Mononuclear cell (primary cell): ENCODE data around the gene ADAMTS13. TPM values are rescaled to one million over a fixed set of nuclear protein-coding genes. Genes with fewer than 3 reads are reported as not detected.

ENCODE experiments used
- H3K27me3 ChIP-seq: 2 replicates; pipeline ENCODE4 v1.6.0; 2011; ENCODE audit warnings: low read length, control low read depth; ENCODE audit not compliant: insufficient read depth
- H3K4me1 ChIP-seq: 2 replicates; pipeline ENCODE4 v1.5.1; 2011; ENCODE audit warnings: mild to moderate bottlenecking, low read length, control low read depth; ENCODE audit not compliant: insufficient read depth
- H3K4me3 ChIP-seq: 2 replicates; pipeline ENCODE4 v1.5.1; 2011; ENCODE audit warnings: mild to moderate bottlenecking, low read length, moderate library complexity
- H3K9me3 ChIP-seq: 2 replicates; pipeline ENCODE4 v1.5.1; 2011; ENCODE audit warnings: low read depth, mild to moderate bottlenecking, control low read depth, low read length
- total RNA-seq: library from RNA; depleted of rRNA; stranded (reverse); fragments of >200 nt; gene quantifications from one replicate; pipeline ENCODE4 v1.2.3, GENCODE V29; 2012

The ADAMTS13 gene
- total RNA-seq, 1 donor, result 0.42 TPM

DNA sequence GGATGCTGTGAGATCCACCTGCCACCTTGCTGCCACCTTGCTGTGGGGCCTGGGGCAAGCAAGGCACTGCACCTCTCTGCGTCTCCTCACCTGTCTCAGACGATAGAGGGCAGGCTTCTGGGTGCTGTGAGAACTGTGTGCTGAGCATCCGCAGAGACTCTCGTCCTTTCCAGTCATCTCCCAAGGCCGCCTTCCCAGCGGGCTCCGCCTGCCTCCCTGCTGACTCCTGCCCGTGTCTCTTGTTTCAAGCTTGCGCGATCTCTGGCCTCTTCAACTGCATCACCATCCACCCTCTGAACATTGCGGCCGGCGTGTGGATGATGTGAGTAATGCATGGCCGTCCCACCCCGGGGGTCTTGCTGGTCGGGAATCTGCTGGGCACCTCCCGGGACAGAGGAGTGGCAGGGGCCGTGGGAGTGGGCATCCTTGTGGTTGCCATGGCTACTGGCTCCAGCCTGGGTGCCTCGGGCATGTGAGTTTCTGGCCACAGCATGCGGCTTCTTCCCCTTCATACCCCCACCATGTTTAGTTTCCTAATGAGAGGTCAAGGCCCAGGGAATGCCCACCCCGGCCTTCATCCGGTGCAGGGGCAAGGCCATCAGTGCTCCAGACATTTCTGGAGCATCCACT, 41.2 kb downstream of the ADAMTS13 start:
- Histone ChIP-seq H3K9me3 (no peaks in the 10 kb centered on the region), H3K4me3 (no peak overlapping the region), H3K27me3 (no peaks in the 10 kb centered on the region), H3K4me1 (peaks cover 16% of the 10 kb centered on the region)

DNA sequence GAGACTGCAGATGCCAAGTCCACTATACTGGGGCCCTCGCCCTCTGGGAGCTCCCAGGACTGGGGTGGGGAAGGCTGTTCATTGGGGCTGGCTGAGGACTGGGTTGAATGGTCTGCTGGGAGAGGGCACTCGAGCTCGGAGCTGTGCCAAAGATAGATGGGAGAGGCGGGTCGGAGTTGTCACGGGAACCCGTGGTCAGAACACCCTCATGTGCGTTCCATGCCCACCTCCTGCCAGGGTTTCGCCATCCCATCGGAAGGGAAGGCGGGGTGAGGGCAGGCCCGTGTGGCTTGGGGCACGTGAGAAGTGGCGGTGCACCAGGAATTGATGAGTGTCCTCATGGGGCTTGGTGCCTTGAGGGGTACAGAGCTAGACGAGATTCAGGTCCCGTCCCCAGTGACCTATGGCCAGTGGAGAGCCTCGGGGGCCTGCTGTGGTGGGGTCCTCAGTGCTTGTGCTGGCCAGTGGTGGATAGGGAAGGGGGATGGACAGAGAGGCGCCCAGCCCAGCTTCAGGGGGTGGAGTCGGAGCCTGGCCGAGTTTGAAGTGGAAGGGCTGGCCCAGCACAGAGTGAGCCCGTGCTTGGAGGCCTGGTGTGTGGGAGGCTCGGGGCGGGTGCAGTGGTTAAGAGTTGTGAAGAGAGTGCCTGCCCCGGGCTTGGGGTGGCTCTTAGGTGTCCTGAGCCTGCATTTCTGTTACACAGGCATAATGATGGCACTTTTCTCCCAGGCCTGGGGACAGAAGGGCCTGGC, 41.9 kb downstream of the ADAMTS13 start:
- Histone ChIP-seq H3K27me3 (no peaks in the 10 kb centered on the region), H3K4me1 (peaks cover 11% of the 10 kb centered on the region), H3K4me3 (no peak overlapping the region)

DNA sequence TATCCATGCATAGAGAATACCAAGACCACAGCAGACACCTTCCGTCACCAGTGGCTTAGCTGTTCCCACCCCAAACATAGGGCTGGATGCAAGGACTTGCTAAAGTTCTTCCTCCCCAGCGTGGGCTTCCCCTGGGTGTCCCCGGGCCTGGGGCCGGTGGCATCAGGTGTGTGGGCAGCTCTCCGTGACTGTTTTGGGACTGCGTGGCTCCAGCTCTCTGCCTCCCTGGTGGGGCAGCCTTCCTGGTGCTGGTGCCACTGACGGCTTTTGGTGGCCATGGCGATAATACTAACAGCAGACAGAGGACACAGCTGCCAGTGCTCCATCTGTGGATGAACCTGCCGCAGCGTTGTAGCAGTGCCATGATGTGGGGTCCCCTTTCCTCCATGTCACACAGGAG, 42.5 kb downstream of the ADAMTS13 start:
- no peaks in the 10 kb centered on the region for H3K27me3 ChIP-seq
- H3K9me3 ChIP-seq, result no peaks in the 10 kb centered on the region
- peaks cover 7% of the 10 kb centered on the region for H3K4me1 ChIP-seq
- no peak overlapping the region for H3K4me3 ChIP-seq

More for the DNA sequence above, 41.9 kb downstream of the ADAMTS13 start:
- H3K9me3 ChIP-seq, result no peaks in the 10 kb centered on the region

DNA sequence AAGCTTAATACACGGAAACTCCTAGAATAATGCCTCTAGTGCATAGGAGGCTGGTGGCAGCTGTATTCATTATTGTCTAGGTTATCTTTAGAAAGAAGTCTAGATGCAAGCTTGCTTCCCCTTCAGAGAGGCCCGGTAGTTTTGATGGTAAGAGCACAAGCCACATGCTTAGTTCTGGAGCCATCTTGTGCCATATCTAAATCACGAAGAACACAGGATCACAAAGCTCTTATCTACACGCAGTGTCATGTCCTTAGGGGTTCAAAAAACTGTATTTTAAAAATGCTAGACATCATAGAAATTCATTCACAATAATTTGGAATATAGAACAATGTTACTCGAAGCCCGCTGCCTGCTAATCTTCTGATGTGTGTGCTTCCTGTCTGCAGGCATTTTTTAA, 43.8 kb downstream of the ADAMTS13 start:
- H3K4me3 ChIP-seq, result no peak overlapping the region
- H3K4me1 ChIP-seq, result peaks cover 5% of the 10 kb centered on the region
- H3K9me3 ChIP-seq, result no peaks in the 10 kb centered on the region
- no peaks in the 10 kb centered on the region for H3K27me3 ChIP-seq

- H3K9me3 ChIP-seq, result no peaks in the 10 kb centered on the region
- H3K4me1 ChIP-seq, result peaks cover 16% of the 10 kb centered on the region
- no peak overlapping the region for H3K4me3 ChIP-seq
Observed at GRCh38 chr9:133467101-133467500, 44.9 kb downstream of the ADAMTS13 start.

GRCh38 chr9:133468374-133468773, 46.2 kb downstream of the ADAMTS13 start:
- H3K9me3 ChIP-seq, result no peaks in the 10 kb centered on the region
- H3K27me3 ChIP-seq, result no peaks in the 10 kb centered on the region
- H3K4me3 ChIP-seq, result no peak overlapping the region
- H3K4me1 ChIP-seq, result peaks cover 26% of the 10 kb centered on the region

More at GRCh38 chr9:133467101-133467500, 44.9 kb downstream of the ADAMTS13 start:
- H3K27me3 ChIP-seq, result no peaks in the 10 kb centered on the region

DNA sequence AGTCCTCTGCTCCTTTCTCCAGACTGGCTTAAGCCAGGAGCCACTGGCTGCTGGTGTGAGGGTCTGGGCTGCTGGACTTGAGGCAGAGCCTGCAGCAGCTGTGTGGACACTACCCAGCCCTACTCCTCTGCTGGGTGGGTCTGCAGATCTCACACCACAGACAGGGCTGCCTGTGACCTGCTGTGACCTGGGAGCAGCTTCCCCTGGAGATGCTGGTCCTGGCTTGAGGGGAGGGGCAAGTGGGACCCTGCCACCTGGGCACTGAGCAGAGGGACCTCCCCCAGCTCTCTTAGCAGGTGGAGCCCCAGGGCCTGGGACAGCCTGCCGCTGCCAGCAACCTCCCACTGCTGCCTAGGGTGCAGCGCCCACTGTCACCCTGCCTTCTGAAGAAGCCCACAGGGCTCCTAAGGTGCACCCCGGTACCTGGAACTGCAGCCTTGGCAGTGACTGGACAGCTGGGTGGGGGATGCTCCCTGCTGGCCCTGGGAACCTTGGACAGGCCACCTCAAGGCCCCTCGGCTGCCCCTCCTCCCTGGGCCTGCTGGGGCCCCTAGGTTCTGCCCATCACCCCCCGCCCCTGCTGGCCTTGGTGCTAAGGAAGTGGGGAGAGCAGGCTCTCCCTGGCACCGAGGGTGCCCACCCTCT, 46.7 kb downstream of the ADAMTS13 start:
- Histone ChIP-seq H3K4me3 (no peak overlapping the region), H3K27me3 (no peaks in the 10 kb centered on the region), H3K9me3 (no peaks in the 10 kb centered on the region), H3K4me1 (peaks cover 31% of the 10 kb centered on the region)

GRCh38 chr9:133470427-133470924, 48.3 kb downstream of the ADAMTS13 start:
- Histone ChIP-seq H3K27me3 (no peaks in the 10 kb centered on the region), H3K9me3 (no peaks in the 10 kb centered on the region), H3K4me3 (no peak overlapping the region), H3K4me1 (peaks cover 47% of the 10 kb centered on the region)

GRCh38 chr9:133470988-133471387, 48.8 kb downstream of the ADAMTS13 start:
- no peak overlapping the region for H3K4me3 ChIP-seq
- H3K9me3 ChIP-seq, result no peaks in the 10 kb centered on the region
- H3K27me3 ChIP-seq, result no peaks in the 10 kb centered on the region
- H3K4me1 ChIP-seq, result peaks cover 52% of the 10 kb centered on the region

- H3K27me3 ChIP-seq, result no peaks in the 10 kb centered on the region
- H3K4me1 ChIP-seq, result peaks cover 59% of the 10 kb centered on the region
- H3K9me3 ChIP-seq, result no peaks in the 10 kb centered on the region
Observed at GRCh38 chr9:133471551-133472276, 49.5 kb downstream of the ADAMTS13 start.

GRCh38 chr9:133472277-133472645, 50.1 kb downstream of the ADAMTS13 start:
- Histone ChIP-seq H3K4me1 (peaks cover 65% of the 10 kb centered on the region), H3K9me3 (no peaks in the 10 kb centered on the region), H3K4me3 (no peak overlapping the region), H3K27me3 (no peaks in the 10 kb centered on the region)

More at GRCh38 chr9:133471551-133472276, 49.5 kb downstream of the ADAMTS13 start:
- H3K4me3 ChIP-seq, result no peak overlapping the region

- Histone ChIP-seq H3K9me3 (no peaks in the 10 kb centered on the region), H3K27me3 (no peaks in the 10 kb centered on the region), H3K4me3 (no peak overlapping the region), H3K4me1 (peaks cover 71% of the 10 kb centered on the region)
Observed at GRCh38 chr9:133472753-133473378, 50.7 kb downstream of the ADAMTS13 start.

GRCh38 chr9:133473743-133474142, 51.6 kb downstream of the ADAMTS13 start:
- H3K27me3 ChIP-seq, result no peaks in the 10 kb centered on the region
- no peak overlapping the region for H3K4me3 ChIP-seq
- no peaks in the 10 kb centered on the region for H3K9me3 ChIP-seq
- peaks cover 79% of the 10 kb centered on the region for H3K4me1 ChIP-seq

GRCh38 chr9:133474215-133474614, 52.0 kb downstream of the ADAMTS13 start:
- Histone ChIP-seq H3K4me3 (no peak overlapping the region), H3K9me3 (no peaks in the 10 kb centered on the region), H3K27me3 (no peaks in the 10 kb centered on the region), H3K4me1 (peaks cover 82% of the 10 kb centered on the region)
